Rectal smooth muscle tissue (tissue), 1 donor: Measurements from ENCODE around the gene ATP10B.

ENCODE experiments used
- H3K27ac ChIP-seq: one replicate; pipeline ENCODE4 v1.7.0; 2013; ENCODE audit warnings: low read depth, low read length, inconsistent platforms
- H3K27me3 ChIP-seq: one replicate; pipeline ENCODE4 v1.7.0; 2013; ENCODE audit warnings: low read length; ENCODE audit not compliant: control insufficient read depth, insufficient read depth
- H3K36me3 ChIP-seq: one replicate; pipeline ENCODE4 v1.7.0; 2013; ENCODE audit warnings: low read length; ENCODE audit not compliant: control insufficient read depth, insufficient read depth
- H3K4me1 ChIP-seq: one replicate; pipeline ENCODE4 v1.7.0; 2013; ENCODE audit warnings: low read length; ENCODE audit not compliant: control insufficient read depth, insufficient read depth
- H3K4me3 ChIP-seq: one replicate; pipeline ENCODE4 v1.7.0; 2013; ENCODE audit warnings: low read length
- H3K9ac ChIP-seq: one replicate; pipeline ENCODE4 v1.7.0; 2013; ENCODE audit warnings: low read length

ATP10B gene

DNA sequence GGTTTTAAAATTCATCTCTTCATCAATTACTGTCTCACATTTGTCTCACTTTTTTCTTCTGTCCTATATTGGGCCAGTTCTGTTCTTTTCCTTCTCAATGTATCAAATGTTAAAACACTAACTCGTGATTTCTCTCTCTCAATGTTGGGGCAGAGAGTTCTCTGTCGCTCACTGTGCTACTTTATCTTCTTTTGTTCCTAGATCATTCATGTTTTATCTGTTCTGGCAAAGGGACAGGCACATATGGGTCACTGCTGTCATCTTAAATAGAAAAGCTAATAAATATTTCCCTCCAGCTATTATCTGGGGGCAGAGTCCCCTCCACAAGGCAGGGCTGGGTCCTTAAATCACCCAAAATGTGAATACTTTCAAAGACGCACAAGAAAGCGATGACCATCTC, 216.3 kb downstream of the ATP10B start:
- Histone ChIP-seq H3K9ac (no peak overlapping the region), H3K27me3 (no peaks in the 10 kb centered on the region), H3K27ac (no peak overlapping the region), H3K4me1 (no peaks in the 10 kb centered on the region), H3K36me3 (no peaks in the 10 kb centered on the region), H3K4me3 (no peak overlapping the region)

DNA sequence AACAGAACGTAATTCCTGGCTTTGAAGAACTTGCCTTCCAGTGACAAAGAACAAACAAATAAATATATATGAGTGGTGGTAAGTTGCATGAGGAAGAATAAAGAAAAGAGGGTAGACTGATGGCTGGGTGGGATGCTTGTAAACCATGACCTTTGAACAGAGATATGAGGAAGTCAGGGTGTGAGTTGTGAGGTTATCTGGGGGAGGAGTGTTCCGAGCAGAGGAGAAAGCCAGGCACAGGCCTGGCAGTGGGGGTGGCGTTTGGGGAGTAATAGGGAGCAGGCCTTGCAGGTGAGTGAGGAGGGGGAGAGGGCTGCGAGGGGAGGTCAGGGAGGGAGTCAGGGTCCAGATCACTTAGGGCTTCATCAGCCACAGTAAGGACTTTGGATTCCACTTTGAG, 217.0 kb downstream of the ATP10B start:
- no peaks in the 10 kb centered on the region for H3K36me3 ChIP-seq
- H3K27ac ChIP-seq = no peak overlapping the region
- H3K27me3 ChIP-seq = no peaks in the 10 kb centered on the region
- H3K9ac ChIP-seq = no peak overlapping the region
- no peak overlapping the region for H3K4me3 ChIP-seq
- H3K4me1 ChIP-seq = no peaks in the 10 kb centered on the region

DNA sequence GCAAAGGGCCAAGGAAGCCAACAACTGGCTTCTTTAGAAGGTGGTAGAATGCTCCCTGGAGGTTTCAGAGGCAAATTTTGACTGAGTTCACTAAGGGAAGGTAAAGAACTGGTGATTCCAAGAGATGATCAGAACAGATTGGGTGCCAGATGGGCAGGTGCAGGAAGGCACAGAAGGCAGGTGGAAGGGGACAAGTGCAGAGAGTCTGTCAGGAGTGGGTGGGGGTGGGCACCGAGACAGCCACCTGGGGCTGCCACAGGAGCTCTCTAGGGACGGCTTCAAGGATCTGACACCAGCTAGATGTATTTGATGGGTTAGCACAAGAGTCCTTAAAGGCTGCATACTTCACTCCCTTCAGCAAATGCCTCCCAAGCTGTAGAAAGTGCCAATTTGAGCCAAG, 223.0 kb downstream of the ATP10B start:
- no peaks in the 10 kb centered on the region for H3K27me3 ChIP-seq

DNA sequence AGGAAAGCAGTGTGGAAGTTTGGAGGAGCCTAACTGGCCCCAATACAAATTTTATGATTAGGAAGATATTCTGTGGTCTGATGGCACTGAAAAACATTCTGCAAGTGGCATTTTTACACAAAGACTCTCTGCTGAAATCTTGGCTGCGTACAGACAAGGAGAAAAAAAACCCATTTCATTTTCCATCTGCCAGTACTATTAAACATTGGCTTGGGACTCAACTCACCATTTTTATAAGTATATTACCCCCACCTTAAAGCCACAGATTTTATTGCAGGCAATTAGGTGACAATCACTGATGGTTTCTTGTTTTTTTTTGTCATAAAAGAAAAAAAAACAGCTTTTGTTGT, 223.4 kb downstream of the ATP10B start:
- no peaks in the 10 kb centered on the region for H3K36me3 ChIP-seq
- no peak overlapping the region for H3K4me3 ChIP-seq
- no peaks in the 10 kb centered on the region for H3K4me1 ChIP-seq
- no peak overlapping the region for H3K9ac ChIP-seq
- no peak overlapping the region for H3K27ac ChIP-seq
- no peaks in the 10 kb centered on the region for H3K27me3 ChIP-seq

More for the DNA sequence above, 223.0 kb downstream of the ATP10B start:
- no peak overlapping the region for H3K9ac ChIP-seq
- H3K27ac ChIP-seq = no peak overlapping the region
- no peak overlapping the region for H3K4me3 ChIP-seq
- no peaks in the 10 kb centered on the region for H3K36me3 ChIP-seq
- no peaks in the 10 kb centered on the region for H3K4me1 ChIP-seq

DNA sequence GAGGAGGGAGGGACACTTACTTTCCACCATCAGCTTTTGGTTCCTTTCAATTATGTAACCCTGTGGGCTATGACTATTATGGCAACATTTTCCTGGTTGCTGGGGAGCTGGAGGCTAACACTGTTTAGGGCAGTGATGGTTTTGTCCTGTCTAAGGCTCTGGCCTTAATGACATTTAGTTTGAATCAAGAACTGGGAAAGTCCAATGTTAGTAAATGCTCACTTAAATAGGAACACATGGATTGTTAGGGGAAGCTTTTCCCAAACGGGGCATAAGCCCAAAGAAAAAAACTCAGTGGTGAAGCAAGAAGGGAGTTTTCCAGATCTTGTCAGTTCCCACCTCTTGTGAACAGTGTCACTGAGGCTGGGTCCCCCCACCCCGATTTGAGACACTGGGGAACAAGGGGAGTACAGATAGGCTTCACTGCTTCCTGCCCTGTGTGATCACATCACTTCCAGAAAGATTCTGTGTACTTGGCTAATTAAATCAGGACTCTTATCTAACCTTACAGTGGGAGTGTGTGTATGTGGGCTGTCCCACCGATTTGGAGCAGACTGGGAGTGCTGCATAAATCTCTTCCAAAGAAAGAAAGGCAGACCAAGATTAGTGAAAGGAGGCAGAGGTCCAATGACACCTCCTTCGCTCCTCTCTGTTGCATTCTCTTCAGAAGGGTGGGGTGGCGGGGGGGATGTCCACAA, 223.9 kb downstream of the ATP10B start:
- no peaks in the 10 kb centered on the region for H3K4me1 ChIP-seq
- no peak overlapping the region for H3K9ac ChIP-seq
- H3K27me3 ChIP-seq = no peaks in the 10 kb centered on the region
- no peak overlapping the region for H3K4me3 ChIP-seq
- no peak overlapping the region for H3K27ac ChIP-seq
- no peaks in the 10 kb centered on the region for H3K36me3 ChIP-seq

DNA sequence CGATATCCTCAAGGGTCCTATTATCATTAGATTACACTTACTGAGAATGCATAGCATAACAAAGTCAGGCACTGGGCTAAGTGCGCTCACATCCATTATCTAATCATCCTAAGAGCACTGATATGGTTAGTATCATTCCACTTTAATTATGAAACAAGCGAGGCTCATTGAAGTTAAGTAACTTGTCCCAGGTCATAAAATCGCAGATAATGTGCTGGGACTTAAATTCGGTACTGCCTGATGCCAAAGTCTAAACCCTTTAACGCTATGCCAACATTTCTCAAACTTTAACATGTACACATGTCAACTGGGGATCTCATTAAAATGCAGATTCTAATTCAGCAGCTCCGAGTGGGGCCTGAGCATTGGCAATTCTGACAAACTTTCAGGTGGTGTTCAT, 225.7 kb downstream of the ATP10B start:
- H3K36me3 ChIP-seq = no peaks in the 10 kb centered on the region
- no peaks in the 10 kb centered on the region for H3K27me3 ChIP-seq
- no peaks in the 10 kb centered on the region for H3K4me1 ChIP-seq
- no peak overlapping the region for H3K4me3 ChIP-seq
- no peak overlapping the region for H3K9ac ChIP-seq
- H3K27ac ChIP-seq = no peak overlapping the region

DNA sequence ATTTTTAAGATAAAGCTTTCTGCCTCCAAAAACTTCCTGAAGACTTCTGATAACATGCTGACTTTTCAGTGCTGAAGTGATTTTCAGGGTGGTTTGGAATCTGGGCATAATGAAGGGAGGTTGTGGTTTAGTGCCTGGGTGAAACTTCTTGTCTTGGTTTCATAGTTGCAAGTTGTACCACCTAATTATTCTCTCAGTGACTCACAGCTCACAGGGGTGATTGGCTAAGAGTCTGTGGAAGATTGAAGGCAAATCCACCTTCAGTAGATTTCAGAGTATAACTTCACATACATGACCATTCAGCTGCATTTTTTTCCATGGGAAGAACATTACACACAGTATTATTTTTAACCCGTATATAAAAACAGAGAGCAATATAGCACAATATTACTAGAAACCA, 230.5 kb downstream of the ATP10B start:
- Histone ChIP-seq H3K4me3 (no peak overlapping the region), H3K9ac (no peak overlapping the region), H3K27me3 (no peaks in the 10 kb centered on the region), H3K27ac (no peak overlapping the region), H3K4me1 (no peaks in the 10 kb centered on the region), H3K36me3 (no peaks in the 10 kb centered on the region)

DNA sequence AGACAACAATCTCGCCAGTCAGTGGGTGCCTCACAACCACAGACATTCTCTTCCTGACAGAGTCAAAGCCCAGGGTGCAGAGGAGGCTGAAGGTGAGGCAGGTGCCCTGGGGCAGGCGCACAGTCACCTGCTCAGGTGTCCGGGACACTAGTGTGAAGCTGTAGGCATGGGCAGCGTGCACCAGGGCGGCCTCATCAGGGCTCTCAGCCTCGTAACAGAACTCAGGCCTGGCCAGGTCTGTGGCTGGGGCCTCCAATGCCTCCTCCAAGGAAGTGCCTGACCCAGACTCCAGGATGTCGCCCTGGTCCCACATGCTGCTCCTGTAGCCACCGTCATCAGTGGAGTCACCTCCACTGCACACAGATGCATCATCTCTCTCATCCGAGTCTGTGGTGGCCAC, 231.6 kb downstream of the ATP10B start:
- Histone ChIP-seq H3K4me3 (no peak overlapping the region), H3K9ac (no peak overlapping the region), H3K4me1 (no peaks in the 10 kb centered on the region), H3K27me3 (no peaks in the 10 kb centered on the region), H3K27ac (no peak overlapping the region), H3K36me3 (no peaks in the 10 kb centered on the region)

DNA sequence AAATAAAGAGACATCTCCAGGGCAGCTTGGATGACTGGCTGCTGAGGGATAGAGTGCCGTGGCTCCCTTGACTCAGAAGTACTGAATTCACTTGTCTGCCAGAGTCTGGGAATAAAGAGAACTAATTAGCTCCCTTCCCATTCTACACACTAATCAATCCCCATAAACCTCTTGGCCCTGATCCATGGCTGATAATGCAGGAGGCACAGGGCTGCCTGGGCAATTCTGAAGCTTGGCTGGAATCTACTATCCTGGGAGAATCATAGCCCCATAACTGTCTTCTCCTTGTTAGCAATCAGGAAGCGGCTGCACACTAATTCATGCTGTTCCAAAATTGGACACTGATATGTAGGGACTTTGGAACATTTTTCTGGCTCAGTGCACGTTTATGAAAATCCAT, 232.6 kb downstream of the ATP10B start:
- no peak overlapping the region for H3K27ac ChIP-seq
- H3K9ac ChIP-seq = no peak overlapping the region
- no peaks in the 10 kb centered on the region for H3K4me1 ChIP-seq
- no peak overlapping the region for H3K4me3 ChIP-seq
- no peaks in the 10 kb centered on the region for H3K27me3 ChIP-seq
- peaks cover 3% of the 10 kb centered on the region for H3K36me3 ChIP-seq

DNA sequence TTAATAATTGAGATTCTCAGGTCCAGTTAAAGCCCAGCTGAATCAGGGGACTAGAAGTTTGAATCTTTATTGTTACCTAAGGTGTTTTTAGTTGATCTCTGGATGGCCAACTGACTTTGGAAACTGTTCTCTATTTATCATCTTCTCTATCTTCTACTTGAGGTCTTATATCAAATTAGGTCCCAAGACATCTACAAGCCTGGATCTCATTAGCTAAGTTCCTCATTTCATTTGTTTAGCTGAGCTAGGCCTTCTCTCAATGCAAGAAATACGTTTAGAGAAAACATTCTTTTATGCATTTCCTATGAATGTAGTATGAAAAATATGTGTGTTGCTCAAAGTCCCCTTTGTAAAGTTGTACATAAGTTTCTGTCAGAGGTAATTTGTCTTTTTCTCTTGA, 233.7 kb downstream of the ATP10B start:
- Histone ChIP-seq H3K9ac (no peak overlapping the region), H3K4me3 (no peak overlapping the region), H3K27ac (no peak overlapping the region), H3K4me1 (no peaks in the 10 kb centered on the region), H3K27me3 (no peaks in the 10 kb centered on the region), H3K36me3 (peaks cover 3% of the 10 kb centered on the region)

DNA sequence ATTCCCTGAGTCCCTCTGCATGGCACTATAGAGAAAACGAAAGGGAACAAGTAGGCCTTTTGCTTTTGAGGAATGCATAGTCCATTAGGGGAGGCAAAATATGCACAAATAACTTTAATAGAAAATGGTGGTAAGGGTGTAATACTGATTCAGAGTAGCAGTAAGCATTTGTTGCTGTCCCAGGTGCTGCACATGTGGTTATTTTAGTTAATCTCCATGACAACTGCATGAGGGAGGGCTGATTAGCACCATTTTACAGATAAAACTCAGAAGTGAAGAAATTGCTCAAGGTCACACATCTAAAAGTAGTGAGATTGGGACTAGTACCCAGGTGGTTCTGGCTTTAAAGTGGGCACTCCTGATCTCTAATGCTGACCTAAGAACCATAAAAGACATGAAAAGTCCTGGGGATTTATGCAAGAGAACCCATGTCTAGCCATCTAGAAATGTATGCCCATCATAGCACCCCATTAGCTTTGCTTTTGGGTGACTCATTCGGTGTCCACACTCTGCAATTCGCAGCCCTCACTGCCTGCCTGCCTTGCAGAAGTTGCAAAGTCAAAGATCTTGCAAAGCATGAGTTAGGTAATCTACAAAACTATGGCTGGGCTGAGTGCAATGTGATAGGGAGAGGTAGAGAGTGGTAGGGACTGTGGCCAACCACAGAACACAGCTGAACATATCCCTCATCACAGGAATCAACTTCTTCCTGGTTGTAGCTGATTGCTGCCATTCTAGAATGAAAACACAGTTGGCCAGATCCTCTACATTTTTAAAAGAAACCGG, 235.1 kb downstream of the ATP10B start:
- Histone ChIP-seq H3K4me1 (no peaks in the 10 kb centered on the region), H3K9ac (no peak overlapping the region), H3K27ac (no peak overlapping the region), H3K4me3 (no peak overlapping the region), H3K27me3 (no peaks in the 10 kb centered on the region), H3K36me3 (peaks cover 3% of the 10 kb centered on the region)

DNA sequence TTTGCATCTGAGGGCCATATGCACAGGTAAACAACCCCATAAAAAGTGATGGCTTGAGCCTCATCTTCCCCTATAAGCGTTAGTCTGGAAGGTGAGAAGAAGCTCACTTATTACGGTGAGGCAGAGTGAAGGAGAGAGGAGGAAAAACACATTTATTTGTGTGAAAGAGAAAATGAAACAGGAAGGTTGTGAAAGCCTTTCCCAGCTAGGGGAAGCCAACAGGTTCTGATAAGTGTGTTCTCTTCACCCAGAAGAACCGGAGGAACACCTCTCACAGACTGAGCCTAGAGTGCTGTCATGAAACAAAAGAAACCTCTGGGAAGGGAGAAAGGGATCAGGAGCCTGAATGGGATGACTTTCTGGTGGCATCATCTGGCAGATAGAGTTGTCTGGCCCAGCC, 237.9 kb downstream of the ATP10B start:
- no peaks in the 10 kb centered on the region for H3K4me1 ChIP-seq
- no peak overlapping the region for H3K4me3 ChIP-seq
- no peaks in the 10 kb centered on the region for H3K27me3 ChIP-seq
- H3K9ac ChIP-seq = no peak overlapping the region
- H3K27ac ChIP-seq = no peak overlapping the region
- peaks cover 3% of the 10 kb centered on the region for H3K36me3 ChIP-seq

DNA sequence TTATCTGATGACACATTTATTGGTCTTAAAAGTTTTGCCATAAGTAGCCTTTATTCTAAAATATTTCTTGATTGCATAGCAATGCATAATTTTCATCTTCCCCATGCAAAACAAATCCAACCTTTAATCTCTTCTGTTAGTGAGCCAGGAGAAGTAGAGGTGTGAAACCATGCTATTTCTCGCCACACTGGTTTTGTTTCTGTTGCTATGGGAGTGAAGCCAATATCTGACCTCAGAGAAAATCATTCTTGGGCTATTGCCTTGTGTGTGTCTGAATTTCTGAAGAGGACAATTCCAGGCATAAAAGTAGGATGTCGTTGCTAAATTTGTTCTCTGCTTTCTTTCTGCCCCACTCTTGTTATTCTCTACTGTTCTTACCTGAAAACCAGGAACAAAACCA, 246.7 kb downstream of the ATP10B start:
- H3K27me3 ChIP-seq = no peaks in the 10 kb centered on the region
- no peaks in the 10 kb centered on the region for H3K4me1 ChIP-seq
- H3K9ac ChIP-seq = no peak overlapping the region
- H3K4me3 ChIP-seq = no peak overlapping the region
- H3K36me3 ChIP-seq = no peaks in the 10 kb centered on the region
- H3K27ac ChIP-seq = no peak overlapping the region
